Natural killer cell (primary cell): ENCODE data around the gene PIK3C2G. TPM values are rescaled to one million over a fixed set of nuclear protein-coding genes. Genes with fewer than 3 reads are reported as not detected.

ENCODE experiments used
- ATAC-seq, 3 donors: fragments of 150-1000 bp in 2 of 3; fragments of 200-7000 bp in 1 of 3; cut with Tn5 transposase; 1 replicate in 1 of 3; 2 replicates in 2 of 3; pipeline ENCODE4 v1.10.0; 2021; ENCODE audit warnings: mild to moderate bottlenecking in 2 of 3, moderate library complexity in 2 of 3
- DNase-seq, 2 donors: peaks; one replicate each; pipeline versions ENCODE4 v3.0.0 to v3.0.0-alpha.2; 2013 to 2021; ENCODE audit warnings: mixed read lengths in 1 of 2
- H3K27ac ChIP-seq: one replicate; pipeline ENCODE4 v1.5.1; 2013; ENCODE audit warnings: mild to moderate bottlenecking, low read length
- H3K27me3 ChIP-seq: one replicate; pipeline ENCODE4 v1.6.1; 2013; ENCODE audit warnings: low read length; ENCODE audit not compliant: control insufficient read depth, insufficient read depth
- H3K36me3 ChIP-seq: one replicate; pipeline ENCODE4 v1.6.1; 2013; ENCODE audit warnings: low read length; ENCODE audit not compliant: control insufficient read depth, insufficient read depth
- H3K4me1 ChIP-seq: one replicate; pipeline ENCODE4 v1.6.1; 2013; ENCODE audit warnings: low read length; ENCODE audit not compliant: control insufficient read depth, insufficient read depth
- H3K4me3 ChIP-seq: one replicate; pipeline ENCODE4 v1.5.1; 2013; ENCODE audit warnings: low read length
- H3K9me3 ChIP-seq: one replicate; pipeline ENCODE4 v1.6.1; 2013; ENCODE audit warnings: low read length; ENCODE audit not compliant: control insufficient read depth, insufficient read depth
- H3K27ac Mint-ChIP-seq, 2 donors: one replicate each; pipeline ENCODE4 v1.8.0; 2022; ENCODE audit warnings: mild to moderate bottlenecking in 2 of 2, mixed read lengths in 2 of 2, moderate library complexity in 1 of 2
- H3K27me3 Mint-ChIP-seq, 2 donors: one replicate each; pipeline ENCODE4 v1.8.0; 2022; ENCODE audit warnings: low read depth in 2 of 2, mixed read lengths in 2 of 2
- H3K36me3 Mint-ChIP-seq: one replicate; pipeline ENCODE4 v1.8.0; 2022; ENCODE audit warnings: mixed read lengths
- H3K4me1 Mint-ChIP-seq, 2 donors: one replicate each; pipeline ENCODE4 v1.8.0; 2022; ENCODE audit warnings: mixed read lengths in 2 of 2
- H3K4me3 Mint-ChIP-seq: one replicate; pipeline ENCODE4 v1.8.0; 2022; ENCODE audit warnings: mild to moderate bottlenecking, moderate library complexity, mixed read lengths
- H3K9me3 Mint-ChIP-seq, 2 donors: one replicate each; pipeline ENCODE4 v1.8.0; 2022; ENCODE audit warnings: mixed read lengths in 2 of 2
- WGBS: methylation state at CpG from one replicate; pipeline ENCODE4 v1.1.7; 2013; ENCODE audit warnings: missing lambda C conversion rate; ENCODE audit not compliant: insufficient coverage; 5-methylcytosine and 5-hydroxymethylcytosine counted together
- intact Hi-C: fragments of 100-400 bp; cut with micrococcal nuclease; formaldehyde crosslinking; loops from one replicate; pipeline ENCODE4 v1.14.2; 2022
- total RNA-seq, 4 donors: library from RNA; stranded (reverse); fragments of 120-200 nt in 1 of 4; gene quantifications; one replicate each; pipeline versions ENCODE4 v1.2.3 to v1.2.4, GENCODE V29; 2013 to 2022
- TF ChIP-seq, protein P1 (sequence below): fragments of 200-600 bp; IDR thresholded peaks from one replicate; pipeline ENCODE4 v1.8.0; 2022; ENCODE audit warnings: antibody characterized with exemption

Gene PIK3C2G
- total RNA-seq, 3 donors from 2014 or later (not counting 1 experiment from before 2014, with no cell fraction given): not detected

DNA sequence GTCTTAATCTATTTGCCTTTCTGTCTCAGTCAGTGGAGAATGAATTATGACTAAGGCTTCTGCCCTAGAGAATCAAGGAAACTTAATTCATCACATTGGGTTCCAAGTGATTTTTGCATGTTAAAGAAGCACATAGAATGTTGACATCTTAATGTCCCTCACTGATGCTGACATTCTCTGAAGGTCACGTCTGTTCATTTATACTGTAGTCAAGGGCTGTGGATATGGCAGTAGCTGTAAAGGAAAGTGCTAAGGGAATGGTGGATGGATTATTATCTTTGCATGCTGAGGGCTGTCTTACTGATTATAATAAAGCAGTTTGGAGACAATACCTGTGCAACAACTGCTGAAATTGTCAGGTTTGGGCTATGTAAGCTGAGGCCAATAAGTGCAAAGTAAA, 315.3 kb downstream of the PIK3C2G start:
- Histone ChIP-seq H3K4me3 (no peak overlapping the region), H3K27ac (no peak overlapping the region), H3K36me3 (no peaks in the 10 kb centered on the region), H3K27me3 (no peaks in the 10 kb centered on the region), H3K4me1 (no peaks in the 10 kb centered on the region), H3K9me3 (no peaks in the 10 kb centered on the region)
- Mint-ChIP-seq H3K9me3 (peaks cover 12 to 18% of the 10 kb centered on the region in 2 donors), H3K36me3 (no peaks in the 10 kb centered on the region), H3K27me3 (no peaks in the 10 kb centered on the region), H3K4me1 (no peaks in the 10 kb centered on the region), H3K4me3 (no peak overlapping the region), H3K27ac (no peak overlapping the region)
- 77% methylated on average over 1 of the region's 1 CpG for WGBS
- TF ChIP-seq, protein P1, sequence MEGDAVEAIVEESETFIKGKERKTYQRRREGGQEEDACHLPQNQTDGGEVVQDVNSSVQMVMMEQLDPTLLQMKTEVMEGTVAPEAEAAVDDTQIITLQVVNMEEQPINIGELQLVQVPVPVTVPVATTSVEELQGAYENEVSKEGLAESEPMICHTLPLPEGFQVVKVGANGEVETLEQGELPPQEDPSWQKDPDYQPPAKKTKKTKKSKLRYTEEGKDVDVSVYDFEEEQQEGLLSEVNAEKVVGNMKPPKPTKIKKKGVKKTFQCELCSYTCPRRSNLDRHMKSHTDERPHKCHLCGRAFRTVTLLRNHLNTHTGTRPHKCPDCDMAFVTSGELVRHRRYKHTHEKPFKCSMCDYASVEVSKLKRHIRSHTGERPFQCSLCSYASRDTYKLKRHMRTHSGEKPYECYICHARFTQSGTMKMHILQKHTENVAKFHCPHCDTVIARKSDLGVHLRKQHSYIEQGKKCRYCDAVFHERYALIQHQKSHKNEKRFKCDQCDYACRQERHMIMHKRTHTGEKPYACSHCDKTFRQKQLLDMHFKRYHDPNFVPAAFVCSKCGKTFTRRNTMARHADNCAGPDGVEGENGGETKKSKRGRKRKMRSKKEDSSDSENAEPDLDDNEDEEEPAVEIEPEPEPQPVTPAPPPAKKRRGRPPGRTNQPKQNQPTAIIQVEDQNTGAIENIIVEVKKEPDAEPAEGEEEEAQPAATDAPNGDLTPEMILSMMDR: no peak
- no peak for DNase-seq
- intact Hi-C loops: no loop called here
- no peak for ATAC-seq

DNA sequence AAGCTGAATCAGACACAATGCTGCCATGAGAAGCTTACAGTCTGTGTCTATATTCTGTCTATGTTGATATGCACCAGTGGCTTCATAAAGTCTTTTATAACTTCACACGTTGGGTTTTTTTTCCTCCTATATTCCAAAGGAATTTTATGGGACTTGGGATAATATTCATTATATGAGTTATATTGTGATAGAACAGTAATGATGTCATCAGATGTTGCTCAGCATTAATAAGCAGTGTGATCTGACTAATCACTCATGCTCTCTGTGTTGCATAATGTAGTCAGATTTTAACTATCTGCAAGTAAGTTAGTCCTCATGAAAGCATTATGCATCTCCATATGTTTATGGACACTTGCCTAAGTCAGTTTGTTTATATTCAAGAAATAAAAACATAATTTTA, 316.9 kb downstream of the PIK3C2G start:
- H3K36me3 Mint-ChIP-seq: no peaks in the 10 kb centered on the region
- no peak overlapping the region for H3K27ac ChIP-seq
- DNase-seq (no peak), ATAC-seq (no peak)
- peaks cover 6% of the 10 kb centered on the region for H3K9me3 ChIP-seq
- intact Hi-C loops: no loop called here
- no peaks in the 10 kb centered on the region for H3K27me3 Mint-ChIP-seq
- no peaks in the 10 kb centered on the region for H3K4me1 Mint-ChIP-seq
- no peaks in the 10 kb centered on the region for H3K4me1 ChIP-seq
- H3K9me3 Mint-ChIP-seq: peaks cover 16 to 17% of the 10 kb centered on the region in 2 donors
- H3K27ac Mint-ChIP-seq: no peak overlapping the region
- H3K4me3 ChIP-seq: no peak overlapping the region
- no CpG with 5 or more reads among the region's 1 CpG for WGBS
- H3K4me3 Mint-ChIP-seq: no peak overlapping the region
- H3K27me3 ChIP-seq: no peaks in the 10 kb centered on the region
- H3K36me3 ChIP-seq: no peaks in the 10 kb centered on the region
- TF ChIP-seq, protein P1: no peak

DNA sequence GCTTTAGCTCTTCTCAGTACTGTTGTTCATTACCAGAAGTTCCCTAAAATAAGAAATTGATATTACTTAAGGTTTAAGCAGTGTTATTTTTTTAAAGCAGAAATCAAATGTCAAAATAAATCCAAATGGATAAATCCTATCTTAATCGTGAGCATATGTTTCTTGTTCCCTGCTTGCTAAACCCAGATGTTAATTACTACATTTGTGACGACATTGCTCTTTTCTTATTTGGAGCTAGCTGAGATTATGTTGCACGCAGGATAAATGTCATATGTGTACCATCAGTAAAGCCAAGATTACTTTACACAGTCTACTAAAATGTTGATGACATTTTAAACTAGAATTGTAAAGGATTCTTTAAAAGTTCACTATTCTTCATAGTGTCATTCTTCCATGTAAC, 319.0 kb downstream of the PIK3C2G start:
- Mint-ChIP-seq H3K27ac (no peak overlapping the region), H3K36me3 (no peaks in the 10 kb centered on the region), H3K4me1 (no peaks in the 10 kb centered on the region), H3K4me3 (no peak overlapping the region), H3K27me3 (no peaks in the 10 kb centered on the region), H3K9me3 (peaks cover 21 to 23% of the 10 kb centered on the region in 2 donors)
- peaks cover 11% of the 10 kb centered on the region for H3K9me3 ChIP-seq
- H3K4me1 ChIP-seq: no peaks in the 10 kb centered on the region
- WGBS: 86% methylated on average over 2 of the region's 3 CpGs
- no peak overlapping the region for H3K27ac ChIP-seq
- no peak for ATAC-seq
- no peak overlapping the region for H3K4me3 ChIP-seq
- TF ChIP-seq, protein P1: no peak
- H3K36me3 ChIP-seq: no peaks in the 10 kb centered on the region
- no peak for DNase-seq
- intact Hi-C loops: no loop called here
- H3K27me3 ChIP-seq: no peaks in the 10 kb centered on the region

DNA sequence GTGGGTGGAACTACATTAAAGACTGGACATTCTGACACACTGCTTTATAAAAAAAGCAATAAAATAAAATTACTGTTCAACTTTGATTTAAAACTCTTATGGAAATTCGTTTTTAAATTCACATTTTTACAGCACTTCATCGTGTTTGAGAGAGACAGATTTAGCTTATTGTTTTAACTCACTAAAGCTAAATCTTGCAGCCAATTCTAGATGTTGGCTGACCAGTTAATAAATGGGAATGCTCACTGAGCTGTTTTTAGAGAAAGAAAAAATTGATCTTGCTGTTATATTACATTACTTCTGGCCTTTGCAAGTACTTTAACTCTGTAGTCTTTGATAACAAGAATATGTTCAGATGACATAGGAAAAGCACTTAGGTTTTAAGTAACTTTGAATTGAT, 319.4 kb downstream of the PIK3C2G start:
- DNase-seq (no peak), ATAC-seq (no peak)
- Histone ChIP-seq H3K4me1 (no peaks in the 10 kb centered on the region), H3K9me3 (peaks cover 11% of the 10 kb centered on the region), H3K36me3 (no peaks in the 10 kb centered on the region), H3K27ac (no peak overlapping the region), H3K27me3 (no peaks in the 10 kb centered on the region), H3K4me3 (no peak overlapping the region)
- H3K27me3 Mint-ChIP-seq: no peaks in the 10 kb centered on the region
- intact Hi-C loops: no loop called here
- peaks cover 23 to 25% of the 10 kb centered on the region in 2 donors for H3K9me3 Mint-ChIP-seq
- H3K36me3 Mint-ChIP-seq: no peaks in the 10 kb centered on the region
- TF ChIP-seq, protein P1: no peak
- H3K4me3 Mint-ChIP-seq: no peak overlapping the region
- no peak overlapping the region for H3K27ac Mint-ChIP-seq
- no peaks in the 10 kb centered on the region for H3K4me1 Mint-ChIP-seq
- 80% methylated on average over 2 of the region's 2 CpGs for WGBS
